GM21786 (cell line): ENCODE data around the gene EXOC2.
"Not testable (repeated sequence)": the region's sequence is repeated elsewhere in the genome, so short reads cannot be mapped to it uniquely, and the experiment has no call there.

Experiments
- ATAC-seq: cut with Tn5 transposase; IDR thresholded peaks from one replicate; pipeline ENCODE4 v1.9.1; 2021; ENCODE audit not compliant: unreplicated experiment

The EXOC2 gene

GRCh38 chr6:683742-684440 is 9.0 kb downstream of the EXOC2 start:
- ATAC-seq: no peak

GRCh38 chr6:680666-681340 is 12.1 kb downstream of the EXOC2 start:
- ATAC-seq: no peak

GRCh38 chr6:680251-680650 is 12.7 kb downstream of the EXOC2 start:
- no peak for ATAC-seq

GRCh38 chr6:679282-679681 is 13.7 kb downstream of the EXOC2 start:
- ATAC-seq: no peak

GRCh38 chr6:678520-678919 is 14.4 kb downstream of the EXOC2 start:
- no peak for ATAC-seq

GRCh38 chr6:677919-678318 is 15.0 kb downstream of the EXOC2 start:
- no peak for ATAC-seq

- no peak for ATAC-seq
These were observed 18.0 kb downstream of the EXOC2 start for GRCh38 chr6:674956-675355.

- ATAC-seq: no peak
These were observed 18.5 kb downstream of the EXOC2 start for GRCh38 chr6:674406-674805.

GRCh38 chr6:667253-667927 is 25.5 kb downstream of the EXOC2 start:
- no peak for ATAC-seq

GRCh38 chr6:665403-666267 is 27.3 kb downstream of the EXOC2 start:
- ATAC-seq: no peak

GRCh38 chr6:663788-664187 is 29.2 kb downstream of the EXOC2 start:
- not testable (repeated sequence) for ATAC-seq

GRCh38 chr6:659716-660581 is 33.0 kb downstream of the EXOC2 start:
- ATAC-seq: no peak

GRCh38 chr6:658244-658643 is 34.7 kb downstream of the EXOC2 start:
- no peak for ATAC-seq

- ATAC-seq: no peak
These were observed 35.2 kb downstream of the EXOC2 start for GRCh38 chr6:657743-658142.

- no peak for ATAC-seq
These were observed 36.3 kb downstream of the EXOC2 start, which contains the start of gene HUS1B for GRCh38 chr6:656460-657252. HUS1B (minus strand) TSS chr6:657100; CDS start chr6:656944, 156 bp downstream.

GRCh38 chr6:654136-654535 is 38.8 kb downstream of the EXOC2 start:
- no peak for ATAC-seq

GRCh38 chr6:652865-653264 is 40.1 kb downstream of the EXOC2 start:
- ATAC-seq: no peak

- no peak for ATAC-seq
These were observed 42.8 kb downstream of the EXOC2 start for GRCh38 chr6:650098-650497.

GRCh38 chr6:642805-643204 is 50.1 kb downstream of the EXOC2 start:
- no peak for ATAC-seq
